ENCODE data around the gene FGFR3. TPM values are rescaled to one million over a fixed set of nuclear protein-coding genes. Genes with fewer than 3 reads are reported as not detected.
A peak's percentile ranks its signal among the peaks of the same experiment; 100 is the strongest.

Gene FGFR3
- total and polyA plus RNA-seq, 2 of the 4 experiments (the other 2 are of a cell fraction), result 0.18 to 0.67 TPM

DNA sequence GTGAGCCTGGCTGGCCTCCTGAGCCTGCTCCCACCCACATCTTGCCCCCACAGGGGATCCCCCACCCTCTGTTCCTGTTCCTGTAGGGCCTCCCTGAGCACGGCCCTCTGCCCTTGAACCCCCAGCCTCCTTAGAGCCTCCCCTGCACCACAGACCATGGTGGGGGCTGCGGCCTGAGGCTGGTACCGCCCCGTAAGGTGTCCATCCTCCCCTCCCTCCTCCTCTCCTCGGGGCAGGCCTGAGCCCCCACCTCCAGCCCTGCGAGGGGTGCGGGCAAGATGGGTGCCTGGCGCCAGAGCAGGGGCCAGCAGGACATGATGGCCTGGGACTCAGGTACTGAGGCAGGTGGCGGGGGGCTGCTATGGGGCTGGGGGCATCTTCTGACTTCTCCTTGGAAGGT lies 28.4 kb upstream of the FGFR3 start:
- Histone ChIP-seq H3K79me1 (ENCODE audit: low read depth in 1 of 2, low read length in 2 of 2) (no peaks in the 10 kb centered on the region), H4K20me1 (ENCODE audit: insufficient read depth, low read length) (no peaks in the 10 kb centered on the region; the same call in 1 of the 2 replicates), H2AK5ac (ENCODE audit: low read depth, low read length) (no peak overlapping the region), H3K56ac (ENCODE audit: extremely low read depth, insufficient read depth, low read length) (no peak overlapping the region), H4K8ac (ENCODE audit: low read depth in 2 of 2, low read length in 2 of 2) (no peak overlapping the region), H3K4me1 (ENCODE audit: control insufficient read depth, insufficient read depth, low read length) (peaks cover 4% of the 10 kb centered on the region; the same call in 1 of the 2 replicates), H3K9me3 (ENCODE audit: control insufficient read depth, insufficient read depth, low read length) (no peaks in the 10 kb centered on the region), H2BK5ac (ENCODE audit: low read depth, low read length, poor library complexity, severe bottlenecking) (no peak overlapping the region), H2BK15ac (ENCODE audit: low read depth, low read length) (no peak overlapping the region), H3K14ac (replicated peaks; ENCODE audit: low read depth, low read length) (no peak overlapping the region), H2BK120ac (ENCODE audit: low read depth, low read length) (no peak overlapping the region), H3K23ac (ENCODE audit: low read depth, low read length) (no peak overlapping the region), H3K4ac (ENCODE audit: low read depth, low read length) (no peak overlapping the region), H3K4me3 (ENCODE audit: insufficient read depth, low read depth, low read length) (no peak overlapping the region), H3K36me3 (ENCODE audit: control insufficient read depth, insufficient read depth, low read length) (no peaks in the 10 kb centered on the region), H3K4me2 (ENCODE audit: low read depth, low read length) (no peak overlapping the region), H2BK20ac (ENCODE audit: low read depth, low read length) (no peak overlapping the region), H4K91ac (ENCODE audit: insufficient read depth, low read depth, low read length) (no peak overlapping the region), H2AK9ac (replicated peaks; ENCODE audit: low read depth, low read length, poor library complexity) (peak overlapping the region; percentile 24), H3K27me3 (ENCODE audit: control insufficient read depth, insufficient read depth, low read length) (no peaks in the 10 kb centered on the region; the same call in 1 of the 2 replicates), H3K18ac (ENCODE audit: low read depth, low read length) (no peak overlapping the region), H3K27ac (ENCODE audit: insufficient read depth, low read length) (no peak overlapping the region), H2AFZ (replicated peaks; ENCODE audit: low read length, poor library complexity) (no peak overlapping the region), H3K9me1 (ENCODE audit: insufficient read depth, low read length) (no peaks in the 10 kb centered on the region), H3K9ac (ENCODE audit: low read depth, low read length) (no peak overlapping the region), H4K5ac (ENCODE audit: low read depth, low read length) (no peak overlapping the region)
- TF ChIP-seq SMC3 (IDR thresholded peaks at IDR 0.05; ENCODE audit: low read depth, low read length) (no peak), MXI1 (IDR thresholded peaks at IDR 0.05; ENCODE audit: borderline replicate concordance, low read depth, low read length) (no peak), NFE2L2 (IDR thresholded peaks at IDR 0.05; ENCODE audit: low read depth, low read length) (no peak), BHLHE40 (IDR thresholded peaks at IDR 0.05; ENCODE audit: low read depth, low read length) (no peak), RFX5 (IDR thresholded peaks at IDR 0.05; ENCODE audit: low read depth, low read length) (no peak), CHD1 (IDR thresholded peaks at IDR 0.05; ENCODE audit: low read depth, low read length) (no peak), RCOR1 (IDR thresholded peaks at IDR 0.05; ENCODE audit: insufficient replicate concordance, low read length) (no peak), RAD21 (IDR thresholded peaks at IDR 0.05; ENCODE audit: low read length) (no peak), FOS (IDR thresholded peaks at IDR 0.05; ENCODE audit: low read depth, low read length) (no peak), POLR2A (IDR thresholded peaks at IDR 0.05; ENCODE audit: low read depth, low read length) (no peak)
- TF ChIP-seq, protein P1, sequence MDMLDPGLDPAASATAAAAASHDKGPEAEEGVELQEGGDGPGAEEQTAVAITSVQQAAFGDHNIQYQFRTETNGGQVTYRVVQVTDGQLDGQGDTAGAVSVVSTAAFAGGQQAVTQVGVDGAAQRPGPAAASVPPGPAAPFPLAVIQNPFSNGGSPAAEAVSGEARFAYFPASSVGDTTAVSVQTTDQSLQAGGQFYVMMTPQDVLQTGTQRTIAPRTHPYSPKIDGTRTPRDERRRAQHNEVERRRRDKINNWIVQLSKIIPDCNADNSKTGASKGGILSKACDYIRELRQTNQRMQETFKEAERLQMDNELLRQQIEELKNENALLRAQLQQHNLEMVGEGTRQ (IDR thresholded peaks at IDR 0.05; ENCODE audit: low read depth, low read length), result no peak
- TF ChIP-seq, protein P2, sequence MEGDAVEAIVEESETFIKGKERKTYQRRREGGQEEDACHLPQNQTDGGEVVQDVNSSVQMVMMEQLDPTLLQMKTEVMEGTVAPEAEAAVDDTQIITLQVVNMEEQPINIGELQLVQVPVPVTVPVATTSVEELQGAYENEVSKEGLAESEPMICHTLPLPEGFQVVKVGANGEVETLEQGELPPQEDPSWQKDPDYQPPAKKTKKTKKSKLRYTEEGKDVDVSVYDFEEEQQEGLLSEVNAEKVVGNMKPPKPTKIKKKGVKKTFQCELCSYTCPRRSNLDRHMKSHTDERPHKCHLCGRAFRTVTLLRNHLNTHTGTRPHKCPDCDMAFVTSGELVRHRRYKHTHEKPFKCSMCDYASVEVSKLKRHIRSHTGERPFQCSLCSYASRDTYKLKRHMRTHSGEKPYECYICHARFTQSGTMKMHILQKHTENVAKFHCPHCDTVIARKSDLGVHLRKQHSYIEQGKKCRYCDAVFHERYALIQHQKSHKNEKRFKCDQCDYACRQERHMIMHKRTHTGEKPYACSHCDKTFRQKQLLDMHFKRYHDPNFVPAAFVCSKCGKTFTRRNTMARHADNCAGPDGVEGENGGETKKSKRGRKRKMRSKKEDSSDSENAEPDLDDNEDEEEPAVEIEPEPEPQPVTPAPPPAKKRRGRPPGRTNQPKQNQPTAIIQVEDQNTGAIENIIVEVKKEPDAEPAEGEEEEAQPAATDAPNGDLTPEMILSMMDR (conservative IDR thresholded peaks at IDR 0.05; ENCODE audit: low read depth, low read length), result no peak
- ATAC-seq (ENCODE audit: low read depth) (no peak), DNase-seq (no peak)
- dilution Hi-C loops (cut with HindIII; ENCODE audit: low sequenced_read_pairs, unreplicated experiment) (no loop called here), intact Hi-C loops (cut with micrococcal nuclease) (no loop called here), in situ Hi-C loops (cut with MboI; ENCODE audit: low sequenced_read_pairs) (no loop called here)
- POLR2A ChIA-PET (ENCODE audit: unreplicated experiment), result no interaction called here
- no TSS peak for BruUV-seq (replicated peaks)
- no CpG with 5 or more reads among the region's 9 CpGs for WGBS, 2 experiments (ENCODE audit: extremely low coverage in 2 of 2, insufficient read length in 1 of 2)
- CTCF ChIA-PET, result no interaction called here
